ENCODE data around the gene ATP10B.

The ATP10B gene

GRCh38 chr5:160805376-160805775 lies 46.6 kb downstream of the ATP10B start:
- no peak for DNase-seq

DNA sequence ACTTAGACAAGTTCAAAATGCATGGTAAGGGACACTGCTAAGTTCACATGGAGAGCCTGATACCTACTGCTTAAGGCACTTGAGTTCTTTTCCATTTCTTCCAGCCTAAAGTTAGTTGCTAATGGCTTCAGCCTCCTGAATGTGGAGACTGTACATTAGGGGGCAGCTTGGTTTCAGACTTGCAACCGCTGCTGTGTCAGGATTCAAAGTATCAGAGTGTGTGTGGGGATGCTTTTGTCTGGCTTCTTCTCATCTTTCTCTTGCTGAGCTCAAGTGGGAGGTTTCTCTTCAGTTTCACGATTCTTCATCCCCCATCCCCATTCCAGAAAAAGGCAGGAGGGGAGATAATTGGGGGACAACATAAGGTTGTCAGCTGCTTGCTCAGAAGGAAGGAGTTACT lies 49.4 kb downstream of the ATP10B start:
- DNase-seq, result no peak

GRCh38 chr5:160800375-160801275 lies 51.4 kb downstream of the ATP10B start:
- no peak for DNase-seq

DNA sequence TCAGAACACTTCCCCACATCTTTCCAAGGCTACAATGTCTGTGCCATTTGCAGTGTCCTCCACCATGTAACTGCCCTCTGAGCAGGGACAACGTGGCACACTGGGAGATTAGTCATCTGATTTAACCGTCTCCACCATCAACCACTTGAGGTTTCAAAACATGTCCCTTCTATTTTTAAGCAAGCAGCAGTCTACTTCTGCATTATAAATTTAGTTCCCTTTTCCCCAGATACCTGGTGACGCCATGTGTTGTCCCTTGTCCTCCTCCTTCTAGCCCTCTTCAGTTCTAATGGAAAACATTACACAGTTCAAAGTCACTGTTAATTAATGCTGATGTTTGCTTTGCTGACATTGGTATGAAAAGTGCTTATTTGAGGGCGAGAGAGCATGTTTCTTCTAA lies 52.8 kb downstream of the ATP10B start:
- no peak for DNase-seq

GRCh38 chr5:160797020-160797419 lies 55.0 kb downstream of the ATP10B start:
- DNase-seq, result no peak

GRCh38 chr5:160793530-160793899 lies 58.5 kb downstream of the ATP10B start:
- no peak for DNase-seq

DNA sequence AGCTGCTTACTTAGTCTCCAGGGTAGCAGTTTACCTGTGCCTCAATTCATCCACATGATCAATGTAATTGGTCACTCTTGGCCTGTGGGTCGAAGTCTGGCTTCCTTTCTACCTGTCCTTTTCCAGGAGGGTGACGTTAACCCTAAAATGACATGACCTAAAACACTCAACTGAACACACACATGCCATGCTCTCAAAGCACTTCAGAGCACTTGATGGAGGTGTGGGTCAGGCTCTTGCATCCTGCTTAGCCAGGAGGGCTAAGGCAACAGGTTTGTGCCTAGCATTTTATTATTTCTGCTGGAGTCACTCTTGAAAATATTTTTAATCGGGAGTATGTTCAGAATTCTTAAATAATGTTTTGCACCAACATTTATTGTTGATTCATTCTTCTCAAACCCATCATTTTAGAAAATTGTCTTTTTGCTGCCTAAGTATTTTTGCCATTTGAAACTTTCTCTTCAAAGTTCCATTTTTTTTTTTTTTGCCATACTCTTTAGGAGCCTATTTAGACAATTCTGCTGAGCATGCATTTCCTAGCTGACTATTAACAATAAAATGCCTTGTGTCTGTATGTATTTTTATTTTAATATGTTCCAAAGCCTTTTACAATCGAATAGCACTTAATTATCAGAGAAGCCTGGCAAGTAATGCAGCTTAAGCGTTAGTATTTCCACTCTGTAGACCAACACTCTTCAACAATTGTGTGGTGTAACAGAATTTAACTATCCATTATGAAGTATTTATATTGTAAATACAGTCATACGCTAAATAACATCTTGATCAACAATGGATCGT lies 59.1 kb downstream of the ATP10B start:
- no peak for DNase-seq

DNA sequence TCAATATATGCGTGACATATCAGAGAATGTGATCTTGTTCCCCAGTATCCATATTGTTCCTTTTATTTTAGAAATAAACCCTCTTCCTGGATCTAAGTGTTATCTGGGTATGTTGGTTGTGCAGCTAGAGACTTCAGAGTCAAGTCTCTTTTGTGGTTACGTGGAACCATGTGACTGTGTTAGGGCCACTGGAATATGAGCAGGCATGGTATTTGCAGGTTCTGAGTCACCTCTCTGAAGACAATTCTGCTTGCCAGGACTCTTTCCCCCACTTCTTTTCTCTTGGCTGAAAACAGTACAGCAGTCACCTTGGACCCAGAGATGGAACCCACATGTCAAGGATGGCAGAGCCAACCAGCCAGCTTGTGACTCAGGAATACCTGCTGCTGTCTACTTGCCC lies 59.7 kb downstream of the ATP10B start:
- DNase-seq, result no peak

GRCh38 chr5:160789219-160789859 lies 62.7 kb downstream of the ATP10B start:
- no peak for DNase-seq

- no peak for DNase-seq
Observed at GRCh38 chr5:160788102-160788660, 63.8 kb downstream of the ATP10B start.

DNA sequence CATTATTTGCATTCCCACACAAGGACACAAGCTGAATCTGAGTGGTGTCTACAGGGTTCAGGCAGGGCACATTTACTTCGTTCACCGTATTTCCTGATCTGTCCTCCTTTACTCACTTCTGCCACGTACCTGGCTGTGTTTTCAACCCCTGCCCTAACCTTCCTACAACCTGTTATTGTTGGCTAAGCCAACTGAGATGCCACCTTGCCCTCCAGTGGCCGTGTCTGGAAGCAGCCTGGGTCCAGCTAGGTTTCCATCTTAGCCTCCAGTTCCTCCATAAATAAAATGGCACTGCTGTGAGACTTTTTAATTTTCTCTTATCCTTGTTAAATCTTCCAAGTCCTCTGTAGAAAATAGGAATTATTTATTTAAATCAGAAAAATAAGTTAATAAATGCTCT lies 64.8 kb downstream of the ATP10B start:
- DNase-seq, result no peak

- DNase-seq, result no peak
Observed at GRCh38 chr5:160774666-160775315, 77.2 kb downstream of the ATP10B start.

GRCh38 chr5:160773646-160774410 lies 78.2 kb downstream of the ATP10B start:
- no peak for DNase-seq

DNA sequence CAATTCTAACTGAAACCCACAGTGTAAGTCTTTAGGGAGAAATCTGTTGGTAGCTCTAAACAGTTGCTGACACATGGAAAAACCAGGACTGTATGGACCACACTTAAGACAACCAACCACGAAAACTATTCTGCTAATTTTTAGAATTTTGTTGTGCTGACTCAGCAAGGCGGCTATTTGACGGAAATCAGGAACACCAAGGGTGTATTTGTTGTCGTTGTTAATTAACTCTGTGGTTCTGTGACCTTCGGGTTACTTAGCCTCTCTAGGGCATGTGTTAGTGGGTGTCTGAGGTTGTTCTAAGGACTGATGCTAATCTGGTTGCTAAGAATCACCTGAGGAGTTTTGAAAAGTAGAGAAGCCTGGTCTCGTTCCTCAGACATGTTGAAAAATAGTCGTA lies 79.2 kb downstream of the ATP10B start:
- DNase-seq, result no peak

GRCh38 chr5:160770718-160771117 lies 81.3 kb downstream of the ATP10B start:
- no peak for DNase-seq

DNA sequence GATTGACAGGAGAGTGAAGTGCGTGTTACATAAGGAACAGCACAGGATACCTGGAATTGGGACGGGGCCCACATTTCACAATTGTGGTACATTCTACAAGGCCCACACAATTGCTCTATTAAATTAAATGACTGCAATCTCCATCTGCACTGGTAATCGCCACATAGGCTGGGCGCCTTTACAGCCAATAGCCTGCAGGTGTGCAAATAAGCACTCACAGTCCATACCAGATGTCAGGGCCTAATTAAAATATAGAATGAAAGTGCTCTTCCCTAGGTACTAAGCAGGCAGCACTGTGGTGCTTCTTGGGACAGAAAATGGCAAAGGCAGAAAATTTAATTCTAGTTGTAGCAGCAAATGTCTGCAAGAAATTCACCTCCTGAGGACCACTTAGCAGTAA lies 82.7 kb downstream of the ATP10B start:
- DNase-seq, result no peak

GRCh38 chr5:160767062-160767461 lies 84.9 kb downstream of the ATP10B start:
- DNase-seq, result no peak

GRCh38 chr5:160760008-160760407 lies 92.0 kb downstream of the ATP10B start:
- no peak for DNase-seq

GRCh38 chr5:160757194-160757593 lies 94.8 kb downstream of the ATP10B start:
- no peak for DNase-seq

DNA sequence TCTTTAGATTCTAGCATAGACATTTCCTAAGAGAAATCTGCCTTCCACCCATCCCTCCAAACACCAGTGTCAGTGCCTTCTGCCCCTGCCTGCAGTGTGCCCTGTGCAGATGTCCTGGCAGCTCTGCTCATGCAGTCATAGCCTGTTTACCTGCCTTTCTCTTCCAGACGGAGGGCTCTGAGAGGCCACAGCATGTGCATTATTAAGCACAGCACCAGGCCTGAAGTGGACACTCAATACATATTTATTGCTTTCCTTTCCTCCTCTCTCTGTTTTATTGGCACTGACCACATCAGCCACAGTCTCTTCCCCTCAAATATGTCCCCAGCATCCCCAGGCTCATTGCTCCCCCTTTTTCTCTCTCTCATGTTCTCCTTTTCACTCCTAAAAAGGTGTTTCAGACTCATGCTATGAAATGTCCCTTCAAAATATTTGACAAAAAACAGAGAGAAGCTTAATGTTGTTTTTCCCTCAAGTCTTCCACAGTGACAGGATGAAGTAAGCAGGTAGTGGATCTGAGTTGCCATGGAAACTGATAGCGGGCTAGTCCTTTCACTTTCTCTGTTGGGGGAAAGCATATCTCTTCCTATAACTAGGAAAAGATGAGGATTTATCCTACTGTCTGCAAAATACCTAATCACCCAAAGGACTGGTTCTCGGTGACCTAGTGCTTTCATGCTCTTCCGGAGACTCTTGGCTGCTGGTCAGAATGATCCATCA lies 100.9 kb downstream of the ATP10B start:
- DNase-seq, result no peak

- no peak for DNase-seq
Observed at GRCh38 chr5:160749682-160750081, 102.3 kb downstream of the ATP10B start.

Data from activated CD4-positive, CD25-positive, alpha-beta regulatory T cell (primary cell).